ENCODE measurements around the gene LMF2.

- TF ChIP-seq YY1 (IDR thresholded peaks at IDR 0.05; ENCODE audit: extremely low read depth, insufficient replicate concordance, low read depth, low read length) (no peak), RAD21 (IDR thresholded peaks at IDR 0.05; ENCODE audit: low read depth) (no peak), CTCF (IDR thresholded peaks at IDR 0.05 in 2 of 3, conservative IDR thresholded peaks at IDR 0.05 in 1 of 3; ENCODE audit: borderline replicate concordance in 1 of 3, insufficient read depth in 1 of 3, low read depth in 2 of 3, low read length in 2 of 3) (no peak), JUND (IDR thresholded peaks at IDR 0.05) (no peak), REST (IDR thresholded peaks at IDR 0.05; ENCODE audit: low read depth) (no peak), EZH2 (IDR thresholded peaks at IDR 0.05) (no peak), ELF1 (IDR thresholded peaks at IDR 0.05; ENCODE audit: borderline replicate concordance, low read depth) (no peak), POLR2A (IDR thresholded peaks at IDR 0.05; ENCODE audit: borderline replicate concordance, extremely low read depth, insufficient read depth, insufficient read length) (no peak), ZBTB33 (IDR thresholded peaks at IDR 0.05; ENCODE audit: extremely low read depth, insufficient replicate concordance, low read length) (no peak), POLR2AphosphoS5 (IDR thresholded peaks at IDR 0.05; ENCODE audit: low read depth, low read length) (no peak)
These were observed 13.4 kb upstream of the LMF2 start for GRCh38 chr22:50520826-50521453.
